Heart left ventricle (tissue), 13 donors: ENCODE measurements around the gene IGFBP6.

Experiments used
- CTCF ChIP-seq, 12 donors: fragments of 200-600 bp; sonication (generic) in 4 of 12; IDR thresholded peaks; one replicate each; pipeline versions ENCODE4 v1.5.0 to v1.8.0; 2018 to 2022; ENCODE audit warnings: antibody characterized with exemption in 12 of 12, mild to moderate bottlenecking in 5 of 12
- POLR2A ChIP-seq, 2 donors: fragments of 450-650 bp; IDR thresholded peaks; one replicate each; pipeline ENCODE4 v1.6.1; 2017; ENCODE audit warnings: antibody characterized with exemption in 2 of 2, mild to moderate bottlenecking in 2 of 2, moderate library complexity in 2 of 2
- donor health status: ischemic (EF 13 %, LVEDD 7.1; RV severe dilation, severe dysfunction).
- donor health status: DM: no; HTN: yes; CAD: no.
- donor health status: DM: no; HTN: no; CAD: no.
- donor health status: ischemic (EF 25% LVEDD 6.9; RV normal size, moderate dysfunction).
- donor health status: ischemic (EF 25% LVEDD 5.7; RV mildly dilated, moderate dysfunction).
- donor health status: ischemic (EF 35%, LVEDD 5.7; RV mildly dilated, moderate dysfunction).
- donor health status: nonischemic (EF 11% LVEDD 7.7; RV severe dilation, severe dysfunction).
- donor health status: DM: yes; HTN: yes; CAD: no.
- donor health status: PGD.
- donor health status: ischemic (EF 29% LVEDD 5.4; RV normal size, mild dysfunction).
- donor health status: nonischemic (EF 23%, LVEDD 6.1; RV moderate dilation, normal function).

- TF ChIP-seq CTCF (IDR thresholded peaks at IDR 0.05) = no peak
- TF ChIP-seq POLR2A (IDR thresholded peaks at IDR 0.05) = no peak
Observed at GRCh38 chr12:53124352-53124723, 26.9 kb downstream of the IGFBP6 start.
